GM18858 (cell line): Measurements from ENCODE around the gene MSANTD2.

Experiments
- ATAC-seq: cut with Tn5 transposase; IDR thresholded peaks from one replicate; pipeline ENCODE4 v1.9.1; 2021; ENCODE audit not compliant: unreplicated experiment

MSANTD2 gene

GRCh38 chr11:124739479-124740276 is 60.5 kb downstream of the MSANTD2 start, which contains the start of gene NRGN:
Gene NRGN (plus strand): TSS chr11:124739942. CDS start chr11:124740085, 143 bp downstream.
- ATAC-seq: peak; percentile 93

GRCh38 chr11:124738713-124739478 is 61.3 kb downstream of the MSANTD2 start:
- ATAC-seq: no peak

DNA sequence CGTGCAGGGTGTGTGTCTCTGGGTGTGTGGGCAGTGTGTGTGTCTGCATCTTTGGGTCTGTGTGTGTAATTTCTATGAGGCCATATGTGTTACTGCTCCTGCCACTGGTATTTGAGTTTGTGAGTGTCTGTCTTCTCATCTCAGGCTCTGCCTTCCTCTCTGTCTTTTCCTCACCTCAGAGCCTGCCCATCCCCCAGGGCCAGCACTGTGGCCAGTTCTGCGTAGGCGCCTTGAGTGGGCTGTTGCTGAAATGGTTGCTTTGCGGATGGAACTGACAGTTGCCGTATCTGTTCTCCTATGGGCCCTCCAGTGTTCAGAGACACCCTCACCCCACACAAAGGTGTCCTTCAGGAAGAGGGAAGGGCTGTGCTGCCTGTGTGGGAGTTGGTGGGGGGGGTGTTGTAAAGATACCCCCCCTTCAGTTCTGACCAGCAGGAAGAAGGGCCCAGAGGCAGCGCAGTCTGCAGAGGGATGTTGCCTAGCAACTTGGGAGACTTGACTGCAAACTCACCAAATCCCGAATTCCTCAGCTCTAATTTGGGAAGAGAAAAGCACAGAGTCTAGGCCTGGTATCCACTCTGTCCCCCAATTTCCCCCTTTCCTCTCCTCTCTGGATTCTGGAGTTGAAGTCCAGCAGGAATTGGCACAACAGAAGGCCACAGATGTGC is 62.4 kb downstream of the MSANTD2 start:
- no peak for ATAC-seq

DNA sequence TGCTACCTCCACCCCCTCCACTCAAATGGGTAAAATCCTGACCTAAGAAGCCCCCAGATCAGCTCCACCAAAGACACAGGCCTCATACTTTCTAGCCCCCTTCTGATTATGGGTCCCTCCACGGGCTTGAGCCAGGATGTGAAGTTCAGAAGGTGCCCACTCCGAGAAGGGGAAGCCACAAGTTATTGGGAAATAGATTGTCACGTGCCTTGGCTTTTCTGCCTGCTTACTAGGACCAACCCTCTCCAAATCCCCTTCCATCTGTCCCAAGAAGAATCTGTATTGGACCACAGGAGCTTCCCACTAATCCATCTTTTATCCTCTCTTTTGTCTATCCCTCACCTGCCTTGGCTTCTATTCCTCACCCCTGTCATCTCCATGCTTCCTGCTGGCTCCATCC is 63.5 kb downstream of the MSANTD2 start:
- ATAC-seq: no peak

DNA sequence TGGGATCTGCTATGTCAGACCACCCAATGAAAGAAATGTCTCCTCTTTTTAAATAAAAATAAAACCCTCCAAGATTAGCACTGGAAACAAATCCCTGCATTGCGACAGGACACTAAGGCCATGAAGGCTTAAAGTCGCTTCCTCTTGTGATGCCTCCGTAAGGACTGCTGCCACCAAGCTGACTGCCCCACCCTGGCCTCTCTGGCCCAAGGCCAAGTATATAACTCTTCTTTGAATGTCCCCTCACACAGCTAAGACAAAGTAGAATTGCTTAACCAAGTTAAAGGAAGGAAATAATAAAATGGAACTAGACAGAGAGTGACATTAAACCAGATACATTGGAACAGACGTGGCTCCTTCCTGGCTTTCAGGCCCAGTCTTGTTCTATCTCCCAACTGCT is 68.0 kb downstream of the MSANTD2 start:
- ATAC-seq: no peak

- no peak for ATAC-seq
These were observed 70.6 kb downstream of the MSANTD2 start for GRCh38 chr11:124729571-124729970.

DNA sequence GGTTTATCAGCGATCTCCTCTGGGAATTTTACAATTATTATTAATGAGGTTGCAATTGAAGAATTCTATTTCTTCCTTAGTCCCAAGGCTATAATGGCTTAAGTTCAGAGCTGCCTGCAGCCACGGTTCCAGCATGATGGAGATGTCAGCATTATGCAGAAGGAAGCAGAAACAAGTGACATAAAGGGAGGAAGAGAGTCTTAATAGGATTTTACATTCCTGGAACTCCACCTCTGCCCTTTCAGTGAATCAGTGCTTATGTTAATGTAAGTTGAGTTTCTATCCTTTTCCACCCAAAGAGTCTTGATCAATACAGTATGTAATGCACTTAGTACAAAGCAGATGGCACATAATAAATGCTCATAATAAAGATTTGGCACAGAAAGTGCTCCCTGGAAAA is 72.1 kb downstream of the MSANTD2 start:
- ATAC-seq: no peak

- no peak for ATAC-seq
These were observed 72.7 kb downstream of the MSANTD2 start for GRCh38 chr11:124727474-124727873.

GRCh38 chr11:124725719-124726105 is 74.5 kb downstream of the MSANTD2 start:
- no peak for ATAC-seq

DNA sequence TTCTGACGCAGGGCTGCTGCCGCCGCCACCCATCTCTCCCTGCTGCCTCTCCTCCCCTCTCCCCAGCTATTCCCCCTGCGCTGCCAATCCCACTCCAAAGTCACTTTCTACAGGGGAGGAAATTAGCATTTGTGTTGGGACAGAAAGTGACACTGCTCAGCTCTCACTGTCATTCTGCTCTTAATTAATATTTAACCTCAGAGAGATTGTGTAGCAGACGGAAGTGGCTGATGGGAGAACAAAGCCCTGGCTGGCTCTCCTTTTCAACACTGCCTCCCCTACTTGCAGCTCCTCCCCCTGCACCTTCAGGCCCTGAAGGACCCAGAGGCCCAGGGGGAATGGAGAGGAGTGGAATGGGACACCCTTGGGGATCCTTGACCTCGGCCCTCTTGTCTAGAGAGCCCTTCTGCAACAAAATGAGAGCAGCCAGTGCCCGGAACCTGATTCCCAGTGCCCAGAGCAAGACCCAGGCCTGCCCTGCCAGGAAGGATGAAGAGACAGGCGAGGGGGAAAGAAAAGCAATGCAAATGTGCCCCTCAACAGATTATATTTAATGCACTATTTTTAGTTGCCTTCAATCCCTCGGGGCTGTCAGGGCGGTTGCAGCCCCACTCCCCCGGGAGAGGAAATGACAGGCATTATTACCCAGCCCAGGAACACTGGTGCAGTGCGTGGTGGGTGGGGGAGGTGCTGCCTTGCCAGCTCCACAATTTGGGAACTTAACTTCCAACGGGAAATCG is 75.1 kb downstream of the MSANTD2 start:
- peak; percentile 86 for ATAC-seq

GRCh38 chr11:124722176-124722575 is 78.0 kb downstream of the MSANTD2 start:
- no peak for ATAC-seq

DNA sequence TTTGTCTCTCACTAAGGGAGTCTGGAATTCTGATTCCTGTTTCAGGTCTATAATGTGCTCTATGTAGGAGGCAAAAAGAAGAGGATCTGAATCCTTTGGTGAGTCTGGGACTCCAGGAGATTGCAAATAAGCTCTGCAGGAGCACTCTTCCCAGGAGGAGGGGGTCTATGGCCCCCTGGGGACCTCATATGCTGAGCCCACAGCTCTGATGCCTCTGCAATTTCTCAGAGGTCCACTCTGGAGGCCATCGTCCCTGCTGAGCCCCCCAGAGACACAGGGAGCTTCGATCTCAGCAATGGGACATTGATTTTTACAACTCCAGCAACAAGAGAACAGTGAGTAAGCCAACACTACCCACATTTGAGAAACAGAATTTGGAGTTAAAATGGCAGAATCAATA is 80.7 kb downstream of the MSANTD2 start:
- no peak for ATAC-seq

DNA sequence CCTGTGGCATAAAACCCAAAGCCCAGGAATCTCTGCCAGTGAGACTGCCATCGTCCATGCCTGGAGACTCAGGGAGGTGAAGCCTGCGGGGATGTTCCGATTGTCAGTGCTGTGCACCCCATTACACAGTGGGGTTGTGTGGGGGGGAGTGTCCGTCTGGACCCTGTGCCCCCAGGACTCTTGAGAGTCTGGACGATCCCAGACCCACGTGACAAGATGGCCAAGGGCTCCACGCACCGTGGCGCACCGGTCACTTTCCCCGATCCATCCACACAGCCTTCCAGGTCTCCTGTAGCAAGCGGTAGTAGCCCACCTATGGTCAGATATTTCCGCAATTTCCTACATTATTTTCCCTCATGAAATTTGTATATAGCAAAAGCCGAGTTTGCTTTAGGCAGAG is 81.4 kb downstream of the MSANTD2 start:
- ATAC-seq: no peak

DNA sequence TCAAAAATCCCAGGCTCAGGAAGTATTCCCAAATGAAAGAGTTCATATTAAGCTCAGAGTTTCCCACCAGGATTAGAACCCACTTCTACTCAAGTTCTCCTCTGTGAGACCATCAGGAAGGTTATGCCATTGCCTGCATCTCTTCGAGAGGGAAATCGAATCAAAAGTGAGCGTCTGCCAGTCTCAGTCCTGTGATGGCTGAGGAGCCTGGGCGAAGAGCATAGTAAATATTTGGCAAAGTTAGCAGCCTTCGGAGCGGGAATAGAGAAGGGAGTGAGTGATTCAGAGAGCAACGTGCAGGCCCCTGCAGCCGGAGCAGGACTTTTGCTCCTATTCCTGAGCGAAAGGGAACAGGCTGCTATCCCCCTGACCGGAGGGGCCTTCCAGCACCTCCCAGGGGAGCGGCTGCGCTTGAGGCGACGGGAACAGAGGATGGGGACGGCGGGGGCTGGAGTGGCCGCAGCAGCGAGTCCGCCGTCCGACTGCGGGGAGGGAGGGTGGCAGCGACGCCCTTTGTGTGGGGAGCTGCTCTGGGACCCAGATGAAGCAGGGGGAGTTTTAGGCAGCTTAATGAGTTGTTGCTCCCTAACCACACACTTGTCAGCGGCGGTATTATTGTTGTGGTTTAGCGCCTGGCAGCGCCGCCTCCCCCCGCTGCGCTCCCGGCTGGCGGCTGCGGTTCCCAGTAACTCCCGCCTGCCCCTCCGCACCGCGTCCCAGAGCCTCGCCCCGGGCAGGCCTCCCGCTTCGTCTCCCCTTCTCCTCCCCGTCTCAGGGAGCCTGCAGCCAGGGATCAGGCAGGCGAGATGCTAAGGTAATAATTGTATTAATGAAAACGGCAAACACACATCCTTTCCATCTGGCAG is 82.2 kb downstream of the MSANTD2 start:
- no peak for ATAC-seq

- no peak for ATAC-seq
These were observed 82.8 kb downstream of the MSANTD2 start for GRCh38 chr11:124717421-124717785.

DNA sequence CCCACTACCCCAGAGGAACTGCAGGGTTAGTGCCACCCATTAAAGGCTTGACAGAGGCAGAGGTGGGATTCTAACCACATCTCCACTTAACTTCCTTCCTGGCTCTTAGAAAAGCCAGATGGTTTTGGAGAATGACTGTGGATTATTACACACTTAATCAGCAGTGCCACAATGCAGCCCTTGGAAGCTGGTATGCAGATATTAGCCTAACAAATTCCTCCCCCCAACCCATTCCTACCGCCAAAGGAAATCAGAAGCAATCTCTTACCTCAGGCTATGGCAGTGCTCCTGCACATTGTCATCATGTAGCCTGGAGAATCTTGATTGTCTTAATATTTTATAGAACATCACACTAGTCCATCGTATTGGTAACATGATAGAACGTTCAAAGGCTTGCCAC is 83.6 kb downstream of the MSANTD2 start:
- ATAC-seq: no peak
